Kidney glomerular epithelial cell (primary cell): Measurements from ENCODE around the gene KCND3.

Experiments
- DNase-seq: peaks from one replicate; lab custom pipeline; 2025; lab: John Stamatoyannopoulos, UW

KCND3 gene

DNA sequence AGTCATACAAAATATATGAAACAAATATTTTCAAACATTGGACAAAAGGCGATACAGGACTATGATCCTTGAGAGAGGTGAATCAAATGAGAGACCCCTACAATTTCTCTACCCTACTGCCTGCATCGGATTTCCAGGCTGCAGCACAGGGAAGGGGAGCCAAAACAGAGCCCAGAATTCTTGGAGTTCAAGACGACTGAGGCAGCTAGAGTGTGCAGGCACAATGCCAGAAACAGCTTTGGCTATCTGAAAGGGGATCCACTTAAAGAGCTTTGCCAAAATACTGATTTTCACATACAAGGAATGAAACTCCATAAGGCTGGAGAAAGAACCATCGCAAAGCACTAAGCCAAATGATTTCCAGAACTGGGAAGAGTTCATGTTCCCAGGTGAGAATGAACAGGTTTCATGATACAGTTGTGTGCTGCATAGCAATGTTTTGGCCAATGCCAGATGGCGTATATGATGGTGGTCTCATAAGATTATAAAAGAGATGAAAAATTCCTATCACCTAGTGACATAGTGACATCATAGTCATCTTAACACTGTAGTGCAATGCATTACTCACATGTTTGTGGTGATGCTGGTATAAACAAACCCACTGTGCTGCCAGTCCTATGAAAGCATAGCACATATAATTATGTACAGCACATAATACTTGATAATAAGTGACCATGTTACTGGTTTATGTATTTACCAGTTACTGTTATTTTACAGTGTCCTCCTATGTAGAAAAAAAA lies 77.5 kb downstream of the KCND3 start:
- no peak for DNase-seq

DNA sequence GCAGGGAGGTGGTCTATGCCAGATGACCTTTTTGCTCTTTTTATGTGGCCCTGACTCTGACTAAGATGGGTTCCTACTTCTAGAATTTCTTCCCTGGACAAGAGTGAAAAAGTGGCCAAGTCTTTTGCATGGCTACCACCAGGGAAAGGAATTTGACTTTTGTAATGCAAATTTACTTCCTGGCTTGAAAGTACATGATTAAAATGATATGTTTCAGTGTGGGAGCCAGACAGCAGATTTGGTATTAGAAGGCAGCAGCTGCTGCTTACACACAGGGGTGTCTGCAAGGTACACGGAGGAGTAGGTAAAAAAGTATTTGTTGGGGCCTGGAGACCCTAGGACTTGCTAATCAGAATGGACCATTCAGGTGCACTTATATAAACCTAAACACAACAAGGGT lies 78.4 kb downstream of the KCND3 start:
- DNase-seq, result no peak

DNA sequence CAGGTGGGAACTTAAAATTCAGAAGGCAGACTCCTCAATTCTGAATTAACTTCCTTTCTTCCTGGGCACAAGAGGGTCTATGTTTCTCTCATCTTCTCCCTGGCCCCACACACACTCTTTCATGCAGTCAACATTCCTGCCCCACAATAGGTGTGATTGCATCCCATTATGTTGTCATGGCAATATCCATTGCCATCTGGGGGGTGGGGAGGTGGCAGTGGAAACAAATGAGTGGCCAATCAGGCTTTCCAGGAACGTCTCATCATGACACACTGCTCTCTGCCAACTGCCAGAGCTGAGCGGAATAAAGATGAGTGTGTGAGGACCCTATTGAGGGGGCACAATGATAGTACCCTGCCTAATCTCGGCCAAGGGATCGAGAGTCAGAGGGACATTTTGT lies 80.4 kb downstream of the KCND3 start:
- no peak for DNase-seq

DNA sequence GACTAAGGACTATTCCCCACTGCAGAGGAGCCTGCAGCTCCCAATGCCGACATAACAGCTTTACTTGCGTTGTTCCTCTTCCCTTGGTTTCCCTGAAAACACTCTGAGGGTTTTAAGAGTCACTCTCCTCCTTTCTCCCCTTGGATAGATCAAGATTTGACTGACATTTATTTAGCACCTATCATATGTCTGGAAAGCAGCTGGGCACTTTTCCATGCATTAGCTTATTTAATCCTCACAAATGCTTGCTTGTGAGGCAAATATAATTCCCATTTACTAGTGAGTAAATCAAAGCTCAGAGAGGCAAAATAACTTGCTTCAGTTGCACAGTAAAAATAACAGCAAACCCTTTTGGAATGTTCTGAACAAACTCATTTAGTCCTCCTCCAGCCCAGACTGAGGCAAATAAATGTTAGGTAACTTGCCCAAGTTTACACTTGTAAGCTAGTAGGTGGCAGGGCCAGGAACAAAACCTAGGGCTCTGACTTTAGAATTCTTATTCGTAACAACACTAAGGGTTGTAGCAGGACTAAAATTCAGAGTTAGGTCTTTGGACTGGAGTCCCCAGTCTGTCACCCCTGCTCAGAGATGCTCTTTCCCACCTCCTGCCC lies 81.4 kb downstream of the KCND3 start:
- DNase-seq, result no peak

DNA sequence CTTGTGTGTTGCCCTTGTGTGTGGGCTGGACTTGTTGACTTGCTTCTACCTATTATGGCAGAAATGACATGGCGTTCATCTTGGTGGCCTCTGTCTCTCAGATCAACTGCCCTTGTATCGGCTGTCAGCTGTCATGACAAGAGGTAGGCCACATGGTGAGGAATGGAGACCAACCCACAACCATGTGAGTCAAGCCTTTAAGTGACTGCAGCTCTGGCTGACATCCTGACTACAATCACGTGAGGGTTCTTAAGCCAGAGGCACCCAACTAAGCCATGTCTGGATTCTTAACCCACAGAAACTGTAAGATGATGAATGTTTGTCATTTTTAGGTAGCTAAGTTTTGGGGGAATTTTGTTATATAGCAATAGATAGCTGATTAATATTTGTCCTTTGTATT lies 82.1 kb downstream of the KCND3 start:
- DNase-seq, result no peak

DNA sequence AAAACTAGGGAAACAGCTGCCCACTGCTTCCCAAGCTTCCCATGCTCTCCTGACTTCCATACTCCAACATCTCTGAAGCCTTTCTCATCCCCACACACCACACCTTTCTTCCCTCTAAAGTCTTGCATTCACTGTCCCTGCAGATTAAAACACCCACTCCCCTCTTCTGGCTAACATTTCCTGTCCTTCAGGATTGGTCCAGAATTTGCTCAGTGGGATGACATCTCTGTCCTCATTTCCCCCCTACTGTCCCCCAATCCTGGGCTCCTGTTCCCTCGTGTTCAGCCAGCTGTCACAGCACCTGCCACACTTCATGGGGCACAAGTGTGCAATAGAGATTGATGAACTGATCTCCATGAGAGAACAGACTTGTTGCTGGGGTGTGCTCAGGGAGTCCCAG lies 82.7 kb downstream of the KCND3 start:
- no peak for DNase-seq

DNA sequence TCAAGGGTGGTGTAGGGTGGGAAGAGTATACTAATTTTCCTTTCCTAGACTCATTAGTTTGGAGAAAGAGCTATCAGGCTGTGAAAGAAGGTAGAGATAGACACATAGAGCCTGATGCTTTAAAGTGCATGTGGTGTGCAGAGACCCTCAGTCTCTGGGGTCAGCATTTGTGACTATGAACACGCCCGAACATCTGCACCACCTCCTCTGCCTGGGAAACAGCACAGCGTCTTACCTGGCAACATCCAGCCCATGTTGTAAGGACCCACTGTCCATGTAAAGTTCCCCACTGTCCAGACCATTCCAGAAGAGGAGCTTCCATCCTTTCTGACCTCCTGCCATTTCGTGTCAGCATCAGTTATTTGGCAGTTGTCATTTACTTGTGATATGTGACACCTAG lies 83.4 kb downstream of the KCND3 start:
- no peak for DNase-seq

DNA sequence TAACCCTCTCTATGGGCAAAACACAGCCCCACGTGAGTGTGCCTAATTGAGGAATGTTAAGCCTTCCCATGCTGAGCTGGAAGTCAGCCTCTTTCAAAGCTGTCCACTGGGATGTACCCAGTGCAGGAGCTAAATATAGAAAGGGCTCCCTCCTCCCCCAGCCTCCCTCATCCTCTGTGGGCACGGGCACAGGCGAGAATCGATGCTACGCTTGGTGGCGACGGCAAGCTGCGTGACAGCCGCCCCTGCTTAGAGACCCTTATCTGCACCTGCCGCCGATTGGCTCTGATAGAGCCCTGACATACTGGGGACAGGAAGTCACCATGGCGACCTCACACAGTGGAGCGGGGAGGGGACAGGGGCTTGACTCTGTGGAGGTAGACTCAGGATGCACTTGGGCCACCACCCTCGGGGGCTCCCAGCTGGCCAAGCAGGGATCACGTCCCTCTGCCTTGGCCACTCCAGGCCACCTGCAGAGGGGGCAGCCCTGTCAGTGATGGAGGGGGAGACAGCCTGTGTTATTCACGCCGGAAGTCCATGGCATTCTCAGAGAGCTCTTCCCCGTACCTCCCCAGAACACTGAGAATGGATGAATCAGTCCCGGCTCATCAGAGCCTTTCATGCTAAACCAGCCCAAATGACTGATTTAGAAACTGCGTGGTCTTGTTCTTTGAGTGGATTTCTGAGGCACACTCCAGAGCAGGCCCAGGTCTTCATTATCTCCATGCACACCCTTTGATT lies 84.8 kb downstream of the KCND3 start:
- no peak for DNase-seq

DNA sequence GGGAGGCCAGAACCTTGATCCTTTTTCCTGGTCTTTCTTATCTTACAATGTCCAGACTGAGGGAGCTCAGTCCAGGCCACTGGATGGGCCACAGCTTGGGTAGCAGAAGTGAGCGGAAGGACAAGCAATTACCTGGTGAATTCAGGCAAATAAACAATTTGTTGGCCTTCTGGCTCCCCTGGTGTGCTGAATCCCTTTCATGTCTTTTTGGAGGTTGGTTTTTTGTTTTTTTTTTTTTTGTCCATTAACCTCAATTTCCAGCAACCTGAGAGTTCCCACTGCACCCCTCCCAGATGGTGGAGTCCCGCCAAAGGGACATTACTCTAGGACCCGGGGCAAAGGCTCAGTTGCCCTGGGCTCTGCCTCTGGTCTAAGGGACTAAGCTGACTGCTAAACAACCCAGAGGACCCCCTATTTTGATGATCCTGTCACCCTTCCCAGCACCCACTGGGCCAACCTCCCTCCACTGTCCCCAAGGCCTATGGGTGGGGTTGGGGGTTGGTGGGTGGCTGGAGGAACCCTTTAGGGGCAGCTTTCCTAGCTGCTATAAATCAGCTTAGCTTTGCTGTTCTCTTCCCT lies 85.5 kb downstream of the KCND3 start:
- DNase-seq, result no peak

DNA sequence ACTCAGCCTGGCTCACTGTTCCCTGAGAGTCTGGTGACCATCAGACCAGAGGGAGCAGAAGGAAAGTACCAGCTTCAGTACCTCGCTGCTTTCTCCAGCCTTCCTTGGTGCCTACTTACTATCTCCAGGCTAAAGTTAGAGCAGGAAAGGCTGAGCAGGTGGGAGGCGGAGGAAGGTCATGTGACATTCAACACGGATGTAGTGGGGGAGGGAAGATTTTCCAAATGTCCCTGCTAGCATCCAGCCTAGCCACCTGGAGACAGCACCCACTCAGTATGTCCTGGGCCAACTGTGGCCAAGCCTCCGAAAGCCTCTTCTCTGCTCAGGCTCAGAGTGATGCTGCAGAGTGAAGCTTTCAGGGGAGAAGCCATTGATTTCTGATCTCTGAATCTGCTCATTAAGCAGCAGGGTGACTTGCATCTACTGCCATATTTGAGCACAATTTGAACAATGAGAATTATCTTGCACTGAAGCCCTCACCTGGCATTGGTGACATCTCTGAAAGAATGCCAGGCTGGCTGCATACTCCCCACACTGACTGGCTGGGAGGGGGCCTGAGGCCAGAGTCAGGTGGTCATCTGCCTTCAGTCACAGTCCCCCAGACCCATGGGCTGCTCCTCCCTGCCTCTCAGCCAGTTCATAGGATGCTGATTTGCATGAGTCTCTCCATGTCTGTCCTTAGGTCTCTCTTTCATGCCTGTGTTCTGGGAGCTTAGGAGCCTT lies 86.2 kb downstream of the KCND3 start:
- no peak for DNase-seq

DNA sequence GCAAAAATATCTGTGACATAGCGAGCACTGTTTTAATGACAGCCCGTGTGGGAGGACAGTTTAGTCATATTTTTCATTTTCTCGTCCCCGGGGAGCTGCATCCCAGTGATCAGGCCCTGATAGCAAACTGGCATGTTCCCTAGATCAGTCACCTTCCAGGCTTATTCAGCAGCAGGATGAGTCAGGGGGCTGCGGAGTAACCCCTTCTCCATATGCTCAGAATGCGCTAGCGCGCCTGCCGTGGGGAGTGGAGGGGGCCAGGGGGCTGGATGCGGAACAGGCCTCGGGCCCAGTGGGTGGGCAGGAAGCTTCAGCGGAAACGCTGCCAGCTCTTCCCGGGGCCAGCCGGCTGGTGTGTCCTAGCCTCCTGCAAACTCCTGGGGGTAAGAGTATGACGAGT lies 94.0 kb downstream of the KCND3 start:
- no peak for DNase-seq

DNA sequence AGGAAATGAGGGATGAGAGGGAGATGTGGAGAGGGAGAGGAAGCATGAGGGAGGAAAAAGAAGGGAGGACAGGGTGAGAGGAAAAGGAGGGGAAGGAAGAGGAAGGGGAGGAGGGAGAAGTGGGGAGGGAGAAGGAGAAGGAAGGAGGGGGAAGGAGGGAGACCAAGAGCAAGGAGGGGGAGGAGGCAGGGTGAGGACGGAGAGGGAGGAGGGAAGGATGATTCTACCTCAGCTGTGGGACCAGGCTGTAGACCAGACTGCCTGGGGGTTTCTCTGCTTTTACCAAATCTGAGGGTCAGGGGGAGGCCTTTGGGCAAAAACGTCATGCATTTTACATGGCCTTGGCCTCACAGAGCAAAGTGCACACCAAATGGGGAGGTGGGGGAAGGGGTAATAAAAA lies 94.5 kb downstream of the KCND3 start:
- no peak for DNase-seq

DNA sequence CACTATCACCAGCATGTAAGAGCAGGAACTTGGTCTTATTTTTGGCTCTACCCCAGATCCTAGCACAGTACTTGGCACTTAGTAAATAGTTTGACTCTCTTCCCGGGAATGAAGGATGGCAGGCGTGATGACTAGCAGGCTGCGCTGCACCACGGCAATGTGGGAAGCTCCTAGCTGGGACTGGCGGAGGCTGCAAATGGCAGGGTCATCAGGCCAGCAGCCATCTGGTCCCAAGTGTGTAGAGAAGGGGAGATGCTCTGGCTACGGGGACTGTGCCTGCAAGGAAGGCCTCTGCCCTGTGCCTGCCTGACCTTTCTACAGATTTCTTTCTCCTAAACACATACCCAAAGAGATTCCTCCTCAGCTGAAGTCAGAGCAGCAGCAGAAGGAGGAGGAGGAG lies 95.0 kb downstream of the KCND3 start:
- DNase-seq, result no peak

DNA sequence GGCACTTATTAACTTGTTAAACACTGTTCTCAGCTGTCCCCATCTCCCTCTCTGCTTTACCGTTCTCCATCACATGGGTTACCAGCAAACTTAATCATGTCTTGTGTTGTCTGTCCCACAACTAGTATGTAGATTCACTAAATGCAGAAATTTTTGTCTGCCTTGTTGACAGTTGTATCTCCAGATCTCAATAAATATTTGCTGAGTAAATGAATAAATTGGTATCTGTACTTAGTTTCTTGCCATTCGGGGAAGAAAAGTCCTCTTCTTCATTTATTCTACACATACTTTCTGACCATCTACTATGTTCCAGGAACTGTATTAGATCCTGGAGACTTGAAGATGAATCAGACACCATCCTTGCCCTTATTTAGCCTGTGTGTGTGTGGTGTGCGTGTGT lies 97.9 kb downstream of the KCND3 start:
- no peak for DNase-seq

DNA sequence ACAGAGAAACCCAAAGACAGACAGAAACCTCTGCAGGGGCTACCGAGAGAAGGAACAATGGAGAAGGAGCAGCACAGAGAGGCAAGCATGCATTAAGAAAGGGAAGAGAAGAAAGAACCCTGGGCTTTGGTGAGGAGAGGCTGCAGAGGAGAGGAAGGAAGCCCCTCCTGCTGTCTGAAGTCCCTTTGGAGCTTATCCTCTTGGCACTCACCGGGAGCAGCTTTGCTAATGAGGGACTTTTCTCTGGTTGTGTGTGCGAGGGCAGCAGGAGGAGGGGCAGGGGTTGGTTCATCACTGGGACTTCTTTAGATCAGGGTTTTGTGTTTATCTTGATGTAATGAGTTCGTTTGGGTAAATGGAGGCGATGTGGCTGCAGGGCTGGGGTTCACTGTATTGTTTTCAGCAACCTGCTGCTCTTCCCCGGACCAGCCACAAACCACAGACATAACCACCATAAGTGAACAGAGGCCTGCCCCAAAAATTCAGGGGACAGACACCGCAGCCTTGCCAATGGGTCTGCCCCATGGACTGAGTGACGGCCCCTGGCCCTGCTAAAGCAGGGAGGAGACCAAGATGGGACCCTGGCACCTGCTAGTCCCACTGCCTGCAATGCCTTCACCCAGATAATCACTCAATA lies 100.6 kb downstream of the KCND3 start:
- DNase-seq, result no peak

DNA sequence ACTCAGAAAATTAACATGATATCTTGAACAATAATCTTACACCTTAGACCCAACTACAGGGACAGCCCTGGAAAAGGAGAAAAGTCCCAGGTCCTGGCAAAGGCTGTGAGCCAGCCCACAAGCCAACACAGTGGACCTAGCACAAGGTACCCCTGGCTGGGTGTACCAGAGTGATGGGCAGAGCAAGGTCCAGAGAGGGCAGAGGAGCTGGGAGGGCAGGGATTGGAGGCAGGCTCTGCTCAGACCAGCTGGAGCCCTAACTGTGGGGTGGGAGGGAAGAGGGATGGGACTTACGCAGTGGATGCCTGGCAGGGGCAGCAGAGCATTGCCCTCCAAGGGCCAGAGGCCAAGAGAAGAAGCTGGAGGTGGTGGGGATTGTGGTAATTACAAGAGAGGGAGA lies 101.6 kb downstream of the KCND3 start:
- no peak for DNase-seq

DNA sequence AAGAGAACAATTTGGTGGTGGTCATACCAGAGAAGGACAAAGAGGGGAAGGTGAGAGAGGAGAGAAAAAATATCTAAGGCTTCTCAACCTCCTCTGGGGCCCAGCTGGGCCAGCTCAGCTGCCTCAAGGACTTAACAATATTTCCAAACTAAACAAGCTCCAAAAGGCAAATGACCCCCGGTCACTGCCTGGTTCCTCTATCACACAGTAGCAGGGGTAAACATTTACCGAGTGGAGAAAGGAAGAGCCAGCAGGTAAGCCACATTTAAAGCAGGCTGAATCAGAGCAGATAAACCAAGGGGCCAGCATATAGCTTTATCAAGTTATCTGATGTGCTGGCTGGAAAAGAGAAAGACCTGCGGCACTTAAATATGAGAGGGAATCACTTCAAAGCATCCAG lies 102.1 kb downstream of the KCND3 start:
- DNase-seq, result no peak

DNA sequence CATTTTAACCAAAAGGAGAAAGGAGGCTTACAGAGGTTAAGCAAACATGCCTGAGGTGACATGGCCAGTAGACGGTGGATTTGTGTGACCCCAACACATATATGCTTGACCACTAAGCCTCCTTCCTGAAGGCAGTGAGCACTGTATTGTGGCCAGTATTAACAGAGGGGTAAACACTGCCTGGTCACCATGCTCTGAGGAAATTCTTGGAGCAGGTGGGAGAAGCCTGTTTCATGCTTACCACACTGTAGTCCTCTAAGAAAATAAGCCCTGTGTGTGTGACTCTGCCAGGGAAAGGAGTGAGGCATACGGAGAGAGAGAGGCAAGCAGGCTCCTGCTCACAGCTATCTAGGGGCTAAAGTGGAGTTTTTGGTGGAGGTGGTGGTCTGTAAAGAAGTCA lies 102.7 kb downstream of the KCND3 start:
- no peak for DNase-seq

DNA sequence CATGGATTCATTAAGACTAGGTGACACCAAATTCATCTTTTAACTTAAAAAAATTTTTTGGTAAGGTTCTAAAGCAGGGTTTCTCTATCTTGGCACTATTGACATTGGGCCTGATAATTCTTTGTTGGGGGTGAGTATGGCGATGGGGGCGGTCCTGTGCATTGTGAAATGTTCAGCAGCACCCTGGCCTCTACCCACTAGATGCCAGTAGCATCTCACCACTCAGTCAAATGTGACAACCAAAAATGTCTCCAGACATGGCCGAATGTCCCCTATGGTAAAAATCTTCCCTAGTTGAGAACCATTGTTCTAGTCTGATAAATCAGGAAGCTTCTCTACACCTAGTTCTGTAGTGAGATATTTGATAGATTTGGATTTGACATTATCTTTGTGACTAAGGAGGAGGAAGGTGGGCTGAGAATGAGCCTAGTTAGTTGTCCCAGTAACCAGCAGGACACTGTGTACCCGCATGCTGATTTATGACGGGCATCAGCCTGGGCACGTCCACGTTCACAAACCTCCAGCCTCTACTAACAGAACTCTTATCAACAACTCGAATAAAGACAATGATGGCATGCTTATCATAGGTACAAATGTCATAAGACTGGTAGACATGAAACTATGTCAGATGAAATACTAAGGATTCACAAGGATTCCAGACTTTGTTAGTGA lies 104.6 kb downstream of the KCND3 start:
- no peak for DNase-seq

DNA sequence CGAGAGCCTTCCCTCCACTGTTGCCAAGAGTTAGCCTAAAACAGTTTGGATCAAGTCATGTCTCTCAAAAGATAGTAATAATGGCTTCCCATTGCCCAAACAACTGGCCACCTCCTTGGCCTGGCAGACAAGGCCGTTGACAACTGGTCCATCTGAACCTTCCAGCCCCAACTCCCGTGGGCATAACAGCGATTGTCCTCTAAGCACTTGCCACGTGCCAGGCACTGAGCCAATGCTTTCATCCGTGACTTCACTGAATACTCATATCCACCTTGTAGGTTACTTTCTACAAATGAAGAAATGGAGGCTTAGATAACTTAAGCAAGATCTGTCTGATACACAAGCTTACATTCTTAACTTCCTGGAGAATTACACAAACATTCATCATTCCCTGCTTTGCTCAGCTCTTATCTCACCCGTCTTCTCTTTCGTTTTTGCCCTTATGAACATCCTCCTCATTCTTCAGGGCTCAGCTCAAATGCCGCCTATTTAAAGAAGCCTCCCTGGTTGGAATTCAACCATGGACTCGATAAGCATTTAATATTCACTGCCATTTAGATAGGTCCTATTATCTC lies 106.4 kb downstream of the KCND3 start:
- DNase-seq, result no peak

DNA sequence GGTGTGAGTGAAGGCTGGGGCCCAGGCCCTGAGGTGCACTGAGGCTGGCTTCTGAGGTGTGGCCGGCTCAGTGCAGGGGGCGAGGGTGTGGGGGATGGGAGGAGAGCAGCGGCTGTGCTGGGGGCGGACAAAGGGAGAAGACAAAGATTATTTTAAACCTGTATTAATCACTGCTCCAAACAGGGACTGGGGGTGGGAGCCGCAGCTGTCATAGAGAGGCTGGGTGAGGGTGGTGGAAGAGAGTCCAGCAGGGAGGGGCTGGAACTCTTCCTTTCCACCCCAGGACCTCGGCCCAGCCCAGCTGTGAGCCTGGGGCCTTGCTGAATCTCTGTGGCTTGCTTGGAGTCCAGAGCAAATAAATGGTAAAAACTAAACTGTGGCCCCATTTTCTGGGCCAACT lies 106.9 kb downstream of the KCND3 start:
- no peak for DNase-seq
